ENCODE measurements around the gene LSS.

LSS gene

DNA sequence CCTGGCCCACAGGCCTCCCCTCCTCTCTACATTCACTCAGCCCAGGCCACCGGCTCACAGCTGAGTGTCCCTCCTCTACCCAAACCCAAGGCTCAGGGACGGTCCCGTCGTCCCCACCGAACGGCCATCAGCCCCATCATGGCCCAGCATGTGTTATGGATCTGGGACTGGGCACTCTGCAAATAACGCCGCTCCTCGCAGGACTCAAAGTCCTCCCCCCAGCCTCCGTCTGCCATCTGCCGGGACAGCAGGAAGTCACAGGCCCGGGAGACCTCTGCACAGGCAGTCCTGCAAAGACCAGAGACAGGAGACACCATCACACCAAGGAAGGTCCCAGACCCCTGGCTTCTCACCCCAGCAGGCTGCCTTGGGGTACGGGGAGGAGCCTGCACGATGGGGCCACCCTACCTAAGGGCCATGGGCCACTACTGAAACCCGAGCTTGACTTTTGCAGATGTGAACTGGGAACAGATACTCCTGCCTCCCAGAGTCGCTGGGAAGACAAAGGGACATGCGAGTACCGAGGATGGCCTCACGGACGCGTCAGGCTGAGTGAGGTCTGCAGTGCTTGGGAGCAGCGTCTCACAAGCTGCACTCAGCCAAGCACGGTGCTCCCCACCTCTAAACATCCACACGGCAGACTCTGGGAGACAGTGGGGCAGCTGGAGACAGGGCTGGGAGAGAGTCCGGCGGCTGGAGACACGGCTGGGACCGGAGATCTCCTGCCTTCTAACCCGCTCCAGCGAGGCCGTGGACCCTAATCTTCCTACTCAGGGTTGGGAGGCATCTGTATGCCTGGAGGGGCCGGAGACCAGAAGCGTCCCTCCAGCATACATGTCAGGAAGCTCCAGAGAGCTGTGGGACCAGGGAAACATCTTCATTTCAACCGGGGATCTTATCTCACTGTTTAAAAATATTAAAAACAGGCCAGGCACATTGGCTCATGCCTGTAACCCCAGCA is 33.9 kb downstream of the LSS start:
- H3K4me1 ChIP-seq (ENCODE audit: insufficient read depth, low read length, poor library complexity, severe bottlenecking), result no peaks in the 10 kb centered on the region
- H3K79me2 ChIP-seq (ENCODE audit: insufficient read depth, low read length), result no peaks in the 10 kb centered on the region
- no peak overlapping the region for H3K4me2 ChIP-seq (ENCODE audit: low read depth, low read length, poor library complexity, severe bottlenecking)
- peaks cover 89% of the 10 kb centered on the region; the same call in 1 of the 2 replicates for H3K36me3 ChIP-seq (ENCODE audit: insufficient read depth, low read length)
- H3K4me3 ChIP-seq (ENCODE audit: low read length, poor library complexity, severe bottlenecking), result no peak overlapping the region
- no peaks in the 10 kb centered on the region for H3F3A ChIP-seq (ENCODE audit: low read depth)
- H3K9me2 ChIP-seq (replicated peaks; ENCODE audit: low read depth, low read length), result no peaks in the 10 kb centered on the region
- no peak overlapping the region for H2AFZ ChIP-seq (ENCODE audit: low read length)
- no peaks in the 10 kb centered on the region for H3K27me3 ChIP-seq (ENCODE audit: insufficient read depth, low read length, poor library complexity, severe bottlenecking)
- H3K9me3 ChIP-seq (ENCODE audit: insufficient read depth, low read depth, low read length), result 0 out of 2 replicates have a peak, but pooled peaks cover 2% of the 10 kb centered on the region
- no peaks in the 10 kb centered on the region for H4K20me1 ChIP-seq (ENCODE audit: insufficient read depth, low read length, poor library complexity, severe bottlenecking)
- no peak overlapping the region for H3K9ac ChIP-seq (ENCODE audit: low read depth, low read length, poor library complexity, severe bottlenecking)
- TF ChIP-seq CTCF (conservative IDR thresholded peaks at IDR 0.05; ENCODE audit: low read length) (no peak), EZH2phosphoT487 (IDR thresholded peaks at IDR 0.05; ENCODE audit: borderline replicate concordance) (no peak)

GRCh38 chr21:46193829-46194373 is 34.7 kb downstream of the LSS start:
- no peaks in the 10 kb centered on the region for H3K9me3 ChIP-seq (ENCODE audit: insufficient read depth, low read depth, low read length)
- no peaks in the 10 kb centered on the region for H4K20me1 ChIP-seq (ENCODE audit: insufficient read depth, low read length, poor library complexity, severe bottlenecking)
- no peak overlapping the region for H2AFZ ChIP-seq (ENCODE audit: low read length)
- no peak overlapping the region for H3K4me3 ChIP-seq (ENCODE audit: low read length, poor library complexity, severe bottlenecking)
- no peak overlapping the region for H3K4me2 ChIP-seq (ENCODE audit: low read depth, low read length, poor library complexity, severe bottlenecking)
- H3K9ac ChIP-seq (ENCODE audit: low read depth, low read length, poor library complexity, severe bottlenecking), result no peak overlapping the region
- no peaks in the 10 kb centered on the region for H3K79me2 ChIP-seq (ENCODE audit: insufficient read depth, low read length)
- no peaks in the 10 kb centered on the region for H3K9me2 ChIP-seq (replicated peaks; ENCODE audit: low read depth, low read length)
- no peaks in the 10 kb centered on the region for H3K4me1 ChIP-seq (ENCODE audit: insufficient read depth, low read length, poor library complexity, severe bottlenecking)
- TF ChIP-seq EZH2phosphoT487 (IDR thresholded peaks at IDR 0.05; ENCODE audit: borderline replicate concordance), result no peak
- TF ChIP-seq CTCF (conservative IDR thresholded peaks at IDR 0.05; ENCODE audit: low read length), result no peak
- H3K36me3 ChIP-seq (ENCODE audit: insufficient read depth, low read length), result peaks cover 81% of the 10 kb centered on the region; the same call in 1 of the 2 replicates
- H3K27me3 ChIP-seq (ENCODE audit: insufficient read depth, low read length, poor library complexity, severe bottlenecking), result no peaks in the 10 kb centered on the region
- H3F3A ChIP-seq (ENCODE audit: low read depth), result no peaks in the 10 kb centered on the region

- no peak overlapping the region for H3K9ac ChIP-seq (ENCODE audit: low read depth, low read length, poor library complexity, severe bottlenecking)
- TF ChIP-seq EZH2phosphoT487 (IDR thresholded peaks at IDR 0.05; ENCODE audit: borderline replicate concordance) (no peak), CTCF (conservative IDR thresholded peaks at IDR 0.05; ENCODE audit: low read length) (no peak)
- H3K27me3 ChIP-seq (ENCODE audit: insufficient read depth, low read length, poor library complexity, severe bottlenecking), result no peaks in the 10 kb centered on the region
- H4K20me1 ChIP-seq (ENCODE audit: insufficient read depth, low read length, poor library complexity, severe bottlenecking), result no peaks in the 10 kb centered on the region
- H3K9me3 ChIP-seq (ENCODE audit: insufficient read depth, low read depth, low read length), result no peaks in the 10 kb centered on the region
- H3K79me2 ChIP-seq (ENCODE audit: insufficient read depth, low read length), result no peaks in the 10 kb centered on the region
- no peak overlapping the region for H3K4me3 ChIP-seq (ENCODE audit: low read length, poor library complexity, severe bottlenecking)
- no peaks in the 10 kb centered on the region for H3K9me2 ChIP-seq (replicated peaks; ENCODE audit: low read depth, low read length)
- no peaks in the 10 kb centered on the region for H3K4me1 ChIP-seq (ENCODE audit: insufficient read depth, low read length, poor library complexity, severe bottlenecking)
- H3F3A ChIP-seq (ENCODE audit: low read depth), result no peaks in the 10 kb centered on the region
- H3K36me3 ChIP-seq (ENCODE audit: insufficient read depth, low read length), result peaks cover 68% of the 10 kb centered on the region; the same call in 1 of the 2 replicates
- no peak overlapping the region for H3K4me2 ChIP-seq (ENCODE audit: low read depth, low read length, poor library complexity, severe bottlenecking)
- no peak overlapping the region for H2AFZ ChIP-seq (ENCODE audit: low read length)
These were observed 36.6 kb downstream of the LSS start for GRCh38 chr21:46191686-46192575.
